Progenitor cell of endocrine pancreas (in vitro differentiated cells): ENCODE measurements around the gene BLM. TPM values are rescaled to one million over a fixed set of nuclear protein-coding genes. Genes with fewer than 3 reads are reported as not detected.

ENCODE experiments used
- DNase-seq: peaks from one replicate; pipeline ENCODE4 v3.0.0; 2021; ENCODE audit warnings: low spot score; ENCODE audit not compliant: unreplicated experiment
- H3K27ac Mint-ChIP-seq: 2 replicates; pipeline ENCODE4 v1.8.0; 2021; ENCODE audit warnings: mild to moderate bottlenecking, moderate library complexity, mixed read lengths
- H3K27me3 Mint-ChIP-seq: 2 replicates; pipeline ENCODE4 v1.8.0; 2021; ENCODE audit warnings: mixed read lengths
- H3K36me3 Mint-ChIP-seq: 2 replicates; pipeline ENCODE4 v1.8.0; 2022; ENCODE audit warnings: mixed read lengths; ENCODE audit not compliant: insufficient read depth
- H3K4me1 Mint-ChIP-seq: 2 replicates; pipeline ENCODE4 v1.8.0; 2021; ENCODE audit warnings: low read depth, mixed read lengths
- H3K4me3 Mint-ChIP-seq: 2 replicates; pipeline ENCODE4 v1.8.0; 2021; ENCODE audit warnings: low read depth, mild to moderate bottlenecking, moderate library complexity, mixed read lengths
- H3K9me3 Mint-ChIP-seq: 2 replicates; pipeline ENCODE4 v1.8.0; 2021; ENCODE audit warnings: low read depth, mixed read lengths
- total RNA-seq: library from RNA; stranded (reverse); gene quantifications from 2 replicates; pipeline ENCODE4 v1.2.1, GENCODE V29; 2021
- TF ChIP-seq, protein P1 (sequence below): fragments of 200-600 bp; sonication (generic); IDR thresholded peaks from one replicate; pipeline ENCODE4 v1.5.0; 2021; ENCODE audit warnings: antibody characterized with exemption, mild to moderate bottlenecking; ENCODE audit not compliant: unreplicated experiment

BLM gene
- total RNA-seq, 1 donor from 2014 or later, result 19.6 TPM

DNA sequence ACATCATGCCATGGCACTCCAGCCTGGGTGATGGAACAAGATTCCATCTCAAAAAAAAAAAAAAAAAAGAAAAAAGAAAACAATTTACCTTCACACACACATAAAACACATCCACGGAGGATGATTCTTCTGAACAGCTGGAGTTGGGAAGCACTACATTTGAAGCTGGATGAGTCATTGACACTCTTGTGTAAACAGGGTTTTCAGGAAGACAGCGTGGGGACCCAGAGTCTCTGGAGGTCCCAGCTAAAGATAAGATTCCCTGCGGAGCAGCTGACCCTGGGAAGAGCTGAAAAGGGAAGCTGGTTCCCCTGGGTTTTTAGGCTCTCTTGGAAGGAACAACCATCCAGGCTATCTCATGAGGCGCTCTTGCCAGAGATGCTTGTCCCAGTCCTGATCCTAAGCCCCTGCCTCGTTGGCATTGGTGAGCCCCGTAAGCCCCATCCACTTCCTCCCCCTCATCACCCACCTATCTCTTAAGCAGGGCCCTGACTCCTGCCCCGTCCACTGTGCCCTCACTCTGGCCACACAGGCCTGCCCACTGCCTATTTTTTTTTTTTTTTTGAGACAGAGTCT, 119.2 kb downstream of the BLM start:
- TF ChIP-seq, protein P1, sequence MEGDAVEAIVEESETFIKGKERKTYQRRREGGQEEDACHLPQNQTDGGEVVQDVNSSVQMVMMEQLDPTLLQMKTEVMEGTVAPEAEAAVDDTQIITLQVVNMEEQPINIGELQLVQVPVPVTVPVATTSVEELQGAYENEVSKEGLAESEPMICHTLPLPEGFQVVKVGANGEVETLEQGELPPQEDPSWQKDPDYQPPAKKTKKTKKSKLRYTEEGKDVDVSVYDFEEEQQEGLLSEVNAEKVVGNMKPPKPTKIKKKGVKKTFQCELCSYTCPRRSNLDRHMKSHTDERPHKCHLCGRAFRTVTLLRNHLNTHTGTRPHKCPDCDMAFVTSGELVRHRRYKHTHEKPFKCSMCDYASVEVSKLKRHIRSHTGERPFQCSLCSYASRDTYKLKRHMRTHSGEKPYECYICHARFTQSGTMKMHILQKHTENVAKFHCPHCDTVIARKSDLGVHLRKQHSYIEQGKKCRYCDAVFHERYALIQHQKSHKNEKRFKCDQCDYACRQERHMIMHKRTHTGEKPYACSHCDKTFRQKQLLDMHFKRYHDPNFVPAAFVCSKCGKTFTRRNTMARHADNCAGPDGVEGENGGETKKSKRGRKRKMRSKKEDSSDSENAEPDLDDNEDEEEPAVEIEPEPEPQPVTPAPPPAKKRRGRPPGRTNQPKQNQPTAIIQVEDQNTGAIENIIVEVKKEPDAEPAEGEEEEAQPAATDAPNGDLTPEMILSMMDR, result no peak
- Mint-ChIP-seq H3K9me3 (no peaks in the 10 kb centered on the region), H3K4me3 (no peak overlapping the region), H3K36me3 (no peaks in the 10 kb centered on the region), H3K4me1 (peaks cover 2% of the 10 kb centered on the region), H3K27ac (no peak overlapping the region), H3K27me3 (no peaks in the 10 kb centered on the region)
- no peak for DNase-seq

DNA sequence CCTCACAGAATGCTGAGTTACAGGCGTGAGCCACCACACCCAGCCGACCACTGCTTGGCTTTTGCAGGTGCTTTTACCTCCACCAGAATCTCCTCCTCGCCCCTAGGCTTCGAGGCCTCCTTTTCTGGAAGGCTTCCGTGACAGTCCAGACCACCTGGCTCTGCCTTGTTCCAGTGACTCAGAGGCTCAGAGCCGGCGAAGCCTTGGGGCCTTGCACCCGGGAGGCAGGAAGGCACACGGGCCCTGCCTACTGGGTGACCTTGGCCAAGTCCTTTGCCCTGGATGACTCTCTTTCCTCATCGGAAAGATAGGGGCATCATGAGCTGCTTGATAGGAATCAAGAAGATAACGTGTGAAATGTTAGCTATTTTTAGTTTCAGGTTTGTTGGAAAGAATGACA, 119.9 kb downstream of the BLM start:
- H3K27ac Mint-ChIP-seq, result no peak overlapping the region
- H3K4me3 Mint-ChIP-seq, result no peak overlapping the region
- no peaks in the 10 kb centered on the region for H3K27me3 Mint-ChIP-seq
- no peak for DNase-seq
- TF ChIP-seq, protein P1, result no peak
- no peaks in the 10 kb centered on the region for H3K9me3 Mint-ChIP-seq
- H3K4me1 Mint-ChIP-seq, result peaks cover 2% of the 10 kb centered on the region
- H3K36me3 Mint-ChIP-seq, result no peaks in the 10 kb centered on the region

DNA sequence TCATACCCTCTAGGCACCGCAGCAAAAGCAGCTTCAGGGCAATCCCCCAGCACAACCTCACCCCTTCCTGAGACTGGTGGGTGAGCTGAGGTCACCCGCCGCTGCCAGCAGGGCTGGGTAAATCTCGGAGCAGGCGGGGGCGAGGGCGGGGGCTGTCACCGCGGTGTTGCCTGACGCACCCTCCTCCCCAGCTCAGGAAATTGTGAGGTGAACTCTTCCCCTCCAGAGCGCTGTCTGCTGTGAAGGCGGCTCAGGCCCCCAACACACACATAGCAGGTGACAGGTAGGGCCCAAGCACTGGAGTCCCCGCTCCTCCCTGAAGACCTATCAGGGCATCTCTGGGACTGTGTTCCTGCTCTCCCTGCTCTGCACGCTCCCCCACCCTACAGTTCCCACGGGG, 121.0 kb downstream of the BLM start:
- no peak overlapping the region for H3K4me3 Mint-ChIP-seq
- H3K27ac Mint-ChIP-seq, result no peak overlapping the region
- TF ChIP-seq, protein P1, result no peak
- no peaks in the 10 kb centered on the region for H3K36me3 Mint-ChIP-seq
- H3K9me3 Mint-ChIP-seq, result no peaks in the 10 kb centered on the region
- DNase-seq, result no peak
- peaks cover 2% of the 10 kb centered on the region for H3K4me1 Mint-ChIP-seq
- no peaks in the 10 kb centered on the region for H3K27me3 Mint-ChIP-seq

DNA sequence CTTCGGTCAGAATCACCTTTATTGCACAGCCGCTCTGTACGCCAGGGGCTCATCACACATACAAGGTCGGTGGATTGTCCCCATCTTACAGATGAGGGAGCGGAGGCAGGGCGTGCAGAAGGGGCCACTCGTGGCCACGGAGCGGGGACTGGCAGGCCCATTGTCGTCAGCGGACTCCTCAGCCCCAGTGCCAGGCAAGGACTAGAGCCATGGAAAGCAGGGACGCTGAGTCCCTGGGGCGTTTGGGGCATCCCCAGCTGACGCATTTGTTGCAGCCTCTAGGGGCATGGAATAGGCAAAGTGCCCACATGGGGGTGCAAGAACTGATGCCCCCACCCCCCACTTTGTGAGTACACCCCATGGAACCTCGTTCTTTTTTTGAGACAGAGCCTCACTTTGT, 121.4 kb downstream of the BLM start:
- Mint-ChIP-seq H3K27ac (no peak overlapping the region), H3K4me3 (no peak overlapping the region), H3K36me3 (no peaks in the 10 kb centered on the region), H3K4me1 (peaks cover 2% of the 10 kb centered on the region), H3K9me3 (no peaks in the 10 kb centered on the region), H3K27me3 (no peaks in the 10 kb centered on the region)
- TF ChIP-seq, protein P1, result no peak
- no peak for DNase-seq

DNA sequence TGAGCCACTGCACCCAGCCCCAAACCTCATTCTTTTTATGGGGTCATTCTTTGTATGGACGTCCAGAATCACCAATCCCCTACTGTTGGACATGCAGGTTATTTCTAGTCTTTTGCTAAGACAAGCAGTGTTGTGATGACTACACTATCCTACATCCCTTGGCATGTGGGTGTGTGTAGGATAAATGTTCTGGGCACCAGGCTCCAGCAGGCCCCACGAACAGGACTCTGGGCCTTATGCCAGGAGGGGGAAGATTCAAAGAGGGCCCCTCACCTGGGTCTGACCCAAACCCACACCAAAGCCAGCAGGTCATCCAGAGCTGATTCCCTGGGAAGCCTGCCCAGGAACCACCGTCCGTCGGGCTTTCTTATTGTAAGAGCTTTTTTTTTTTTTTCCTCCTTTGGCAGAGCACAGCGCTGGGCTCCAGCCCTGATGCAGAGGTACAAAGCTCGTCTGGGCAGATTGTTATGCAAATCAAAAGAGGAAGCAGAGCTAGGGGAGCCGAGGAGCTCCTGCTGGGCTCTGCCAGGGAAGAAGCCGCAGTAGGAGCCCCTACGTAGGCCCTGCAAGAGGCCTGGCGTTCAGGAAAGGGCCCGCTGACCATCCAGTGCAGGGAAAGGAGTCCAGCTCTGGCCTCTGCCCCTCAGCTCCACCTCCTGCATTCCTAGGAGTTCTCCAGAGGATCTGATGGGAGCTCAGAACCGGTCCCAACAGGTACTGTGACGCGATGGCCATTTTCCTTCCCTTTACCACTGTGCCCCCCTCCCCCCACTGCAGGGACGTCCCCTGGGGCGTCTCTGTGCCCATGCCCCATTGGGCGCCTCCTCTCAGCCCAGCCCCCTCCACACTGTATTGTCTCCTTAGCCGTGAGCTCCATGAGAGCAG, 122.3 kb downstream of the BLM start:
- no peaks in the 10 kb centered on the region for H3K27me3 Mint-ChIP-seq
- TF ChIP-seq, protein P1, result no peak
- no peak overlapping the region for H3K4me3 Mint-ChIP-seq
- H3K36me3 Mint-ChIP-seq, result no peaks in the 10 kb centered on the region
- peak overlapping the region; percentile 64 for H3K27ac Mint-ChIP-seq
- no peak for DNase-seq
- no peaks in the 10 kb centered on the region for H3K9me3 Mint-ChIP-seq
- peaks cover 2% of the 10 kb centered on the region for H3K4me1 Mint-ChIP-seq
